SJCRH30 (cell line): ENCODE measurements around the gene MYCBP2. TPM values are rescaled to one million over a fixed set of nuclear protein-coding genes. Genes with fewer than 3 reads are reported as not detected.
"Not testable (repeated sequence)": the region's sequence is repeated elsewhere in the genome, so short reads cannot be mapped to it uniquely, and the experiment has no call there.

Experiments used
- DNase-seq, 2 experiments: peaks; one replicate each; pipeline ENCODE4 v3.0.0-alpha.2; 2015 to 2020
- H3K27ac ChIP-seq: fragments of 250-450 bp; sonication (Bioruptor Pico); 2 replicates; pipeline ENCODE4 v1.5.1; 2020; ENCODE audit warnings: mild to moderate bottlenecking, moderate library complexity
- H3K27me3 ChIP-seq: fragments of 250-450 bp; sonication (Bioruptor Pico); 2 replicates; pipeline ENCODE4 v1.5.1; 2020; ENCODE audit warnings: mild to moderate bottlenecking, moderate library complexity
- H3K36me3 ChIP-seq: fragments of 250-450 bp; sonication (Bioruptor Pico); 2 replicates; pipeline ENCODE4 v1.5.1; 2020; ENCODE audit warnings: mild to moderate bottlenecking, moderate library complexity
- H3K4me1 ChIP-seq: fragments of 250-450 bp; sonication (Bioruptor Pico); 2 replicates; pipeline ENCODE4 v1.5.1; 2020; ENCODE audit warnings: mild to moderate bottlenecking, moderate library complexity
- H3K4me3 ChIP-seq: fragments of 250-450 bp; sonication (Bioruptor Pico); 2 replicates; pipeline ENCODE4 v1.5.1; 2020; ENCODE audit warnings: mild to moderate bottlenecking, moderate library complexity
- H3K9me3 ChIP-seq: fragments of 250-450 bp; sonication (Bioruptor Pico); replicated peaks from 2 replicates; pipeline ENCODE4 v1.5.1; 2020; ENCODE audit warnings: mild to moderate bottlenecking, moderate library complexity
- total RNA-seq: library from RNA; depleted of rRNA; stranded (reverse); fragments of >200 nt; shearing (Covaris generic); gene quantifications from 2 replicates; pipeline ENCODE4 v1.2.3, GENCODE V29; 2014

Gene MYCBP2
- total RNA-seq, 1 experiment from 2014 or later: 45.2 TPM

- Histone ChIP-seq H3K4me1 (no peaks in the 10 kb centered on the region), H3K27ac (no peak overlapping the region), H3K27me3 (no peaks in the 10 kb centered on the region), H3K36me3 (no peaks in the 10 kb centered on the region), H3K9me3 (no peaks in the 10 kb centered on the region), H3K4me3 (no peak overlapping the region)
- no peak for DNase-seq
These were observed 3.0 kb downstream of the MYCBP2 start for GRCh38 chr13:77323858-77324257.

- Histone ChIP-seq H3K27ac (no peak overlapping the region), H3K4me3 (no peak overlapping the region), H3K27me3 (no peaks in the 10 kb centered on the region), H3K4me1 (no peaks in the 10 kb centered on the region), H3K9me3 (no peaks in the 10 kb centered on the region), H3K36me3 (no peaks in the 10 kb centered on the region)
- no peak for DNase-seq
These were observed 7.4 kb downstream of the MYCBP2 start for GRCh38 chr13:77319536-77319935.

- Histone ChIP-seq H3K4me1 (no peaks in the 10 kb centered on the region), H3K9me3 (no peaks in the 10 kb centered on the region), H3K27ac (no peak overlapping the region), H3K4me3 (no peak overlapping the region), H3K27me3 (no peaks in the 10 kb centered on the region), H3K36me3 (no peaks in the 10 kb centered on the region)
- no peak for DNase-seq
These were observed 8.2 kb downstream of the MYCBP2 start for GRCh38 chr13:77318741-77319140.

GRCh38 chr13:77316430-77316829 is 10.5 kb downstream of the MYCBP2 start:
- H3K4me3 ChIP-seq: no peak overlapping the region
- DNase-seq: no peak
- H3K9me3 ChIP-seq: no peaks in the 10 kb centered on the region
- no peaks in the 10 kb centered on the region for H3K4me1 ChIP-seq
- H3K27me3 ChIP-seq: no peaks in the 10 kb centered on the region
- no peaks in the 10 kb centered on the region for H3K36me3 ChIP-seq
- H3K27ac ChIP-seq: no peak overlapping the region

GRCh38 chr13:77315509-77315908 is 11.4 kb downstream of the MYCBP2 start:
- not testable (repeated sequence) for H3K4me1 ChIP-seq, H3K27ac ChIP-seq, DNase-seq, H3K4me3 ChIP-seq, H3K27me3 ChIP-seq, H3K9me3 ChIP-seq, H3K36me3 ChIP-seq

GRCh38 chr13:77313923-77314322 is 13.0 kb downstream of the MYCBP2 start:
- no peak overlapping the region for H3K4me3 ChIP-seq
- no peaks in the 10 kb centered on the region for H3K9me3 ChIP-seq

GRCh38 chr13:77312311-77312710 is 14.6 kb downstream of the MYCBP2 start:
- Histone ChIP-seq H3K4me3 (no peak overlapping the region), H3K36me3 (no peaks in the 10 kb centered on the region), H3K27ac (no peak overlapping the region), H3K27me3 (no peaks in the 10 kb centered on the region), H3K4me1 (no peaks in the 10 kb centered on the region), H3K9me3 (no peaks in the 10 kb centered on the region)
- no peak for DNase-seq

More at GRCh38 chr13:77313923-77314322, 13.0 kb downstream of the MYCBP2 start:
- H3K4me1 ChIP-seq: no peaks in the 10 kb centered on the region
- H3K27ac ChIP-seq: no peak overlapping the region
- no peaks in the 10 kb centered on the region for H3K27me3 ChIP-seq
- no peak for DNase-seq
- H3K36me3 ChIP-seq: no peaks in the 10 kb centered on the region

GRCh38 chr13:77310579-77311279 is 16.2 kb downstream of the MYCBP2 start:
- Histone ChIP-seq H3K27ac (no peak overlapping the region), H3K27me3 (no peaks in the 10 kb centered on the region), H3K9me3 (no peaks in the 10 kb centered on the region), H3K4me1 (no peaks in the 10 kb centered on the region), H3K4me3 (no peak overlapping the region), H3K36me3 (no peaks in the 10 kb centered on the region)
- no peak for DNase-seq

GRCh38 chr13:77310161-77310560 is 16.7 kb downstream of the MYCBP2 start:
- H3K4me1 ChIP-seq: no peaks in the 10 kb centered on the region
- no peak overlapping the region for H3K27ac ChIP-seq
- no peak for DNase-seq
- H3K27me3 ChIP-seq: no peaks in the 10 kb centered on the region
- no peaks in the 10 kb centered on the region for H3K36me3 ChIP-seq
- H3K9me3 ChIP-seq: no peaks in the 10 kb centered on the region
- no peak overlapping the region for H3K4me3 ChIP-seq

- no peaks in the 10 kb centered on the region for H3K4me1 ChIP-seq
- no peaks in the 10 kb centered on the region for H3K27me3 ChIP-seq
- no peak overlapping the region for H3K27ac ChIP-seq
- no peaks in the 10 kb centered on the region for H3K36me3 ChIP-seq
- no peak for DNase-seq
- no peak overlapping the region for H3K4me3 ChIP-seq
- 0 out of 2 replicates have a peak, but pooled peaks cover 1% of the 10 kb centered on the region for H3K9me3 ChIP-seq
These were observed 17.6 kb downstream of the MYCBP2 start for GRCh38 chr13:77309254-77309653.

- Histone ChIP-seq H3K27ac (no peak overlapping the region), H3K27me3 (no peaks in the 10 kb centered on the region), H3K36me3 (no peaks in the 10 kb centered on the region), H3K4me1 (no peaks in the 10 kb centered on the region), H3K4me3 (no peak overlapping the region), H3K9me3 (0 out of 2 replicates have a peak, but pooled peaks cover 3% of the 10 kb centered on the region)
- no peak for DNase-seq
These were observed 20.4 kb downstream of the MYCBP2 start for GRCh38 chr13:77306458-77306857.

- no peak overlapping the region for H3K4me3 ChIP-seq
- no peak for DNase-seq
These were observed 21.6 kb downstream of the MYCBP2 start for GRCh38 chr13:77305266-77305665.

GRCh38 chr13:77300176-77301037 is 26.5 kb downstream of the MYCBP2 start:
- no peak overlapping the region for H3K27ac ChIP-seq

More at GRCh38 chr13:77305266-77305665, 21.6 kb downstream of the MYCBP2 start:
- Histone ChIP-seq H3K4me1 (no peaks in the 10 kb centered on the region), H3K36me3 (no peaks in the 10 kb centered on the region), H3K27me3 (no peaks in the 10 kb centered on the region), H3K27ac (no peak overlapping the region), H3K9me3 (0 out of 2 replicates have a peak, but pooled peaks cover 3% of the 10 kb centered on the region)

GRCh38 chr13:77299587-77299986 is 27.3 kb downstream of the MYCBP2 start:
- Histone ChIP-seq H3K27ac (no peak overlapping the region), H3K9me3 (0 out of 2 replicates have a peak, but pooled peaks cover 3% of the 10 kb centered on the region), H3K4me3 (no peak overlapping the region), H3K27me3 (no peaks in the 10 kb centered on the region), H3K4me1 (peaks cover 2% of the 10 kb centered on the region; the same call in 1 of the 2 replicates), H3K36me3 (no peaks in the 10 kb centered on the region)
- DNase-seq: no peak

More at GRCh38 chr13:77300176-77301037, 26.5 kb downstream of the MYCBP2 start:
- H3K4me3 ChIP-seq: no peak overlapping the region
- H3K9me3 ChIP-seq: 0 out of 2 replicates have a peak, but pooled peaks cover 3% of the 10 kb centered on the region
- no peak for DNase-seq
- H3K27me3 ChIP-seq: no peaks in the 10 kb centered on the region
- peaks cover 2% of the 10 kb centered on the region; the same call in 1 of the 2 replicates for H3K4me1 ChIP-seq
- H3K36me3 ChIP-seq: no peaks in the 10 kb centered on the region

GRCh38 chr13:77298426-77298825 is 28.5 kb downstream of the MYCBP2 start:
- Histone ChIP-seq H3K4me1 (peaks cover 2% of the 10 kb centered on the region; the same call in 1 of the 2 replicates), H3K36me3 (no peaks in the 10 kb centered on the region)

More at GRCh38 chr13:77298426-77298825, 28.5 kb downstream of the MYCBP2 start:
- no peak overlapping the region for H3K4me3 ChIP-seq
- no peak for DNase-seq
- H3K9me3 ChIP-seq: no peaks in the 10 kb centered on the region
- no peak overlapping the region for H3K27ac ChIP-seq
- H3K27me3 ChIP-seq: no peaks in the 10 kb centered on the region
